NCI-H774 (cell line): Measurements from ENCODE around the gene IGLL5.

ENCODE experiments used
- DNase-seq: peaks from one replicate; lab custom pipeline; 2025; lab: John Stamatoyannopoulos, UW

Gene IGLL5

GRCh38 chr22:22887621-22888503 lies at the start of gene IGLL5:
Gene IGLL5, plus strand, starts transcription at chr22:22887816. Its CDS starts 238 bp downstream, at chr22:22888054.
- DNase-seq, result no peak

GRCh38 chr22:22838148-22838786 lies 49.3 kb upstream of the IGLL5 start:
- no peak for DNase-seq

GRCh38 chr22:22839570-22840314 lies 47.9 kb upstream of the IGLL5 start:
- no peak for DNase-seq

GRCh38 chr22:22840780-22841179 lies 46.8 kb upstream of the IGLL5 start:
- no peak for DNase-seq

- no peak for DNase-seq
These were observed 46.0 kb upstream of the IGLL5 start for GRCh38 chr22:22841598-22841997.

- DNase-seq, result no peak
These were observed 45.5 kb upstream of the IGLL5 start for GRCh38 chr22:22842085-22842484.

DNA sequence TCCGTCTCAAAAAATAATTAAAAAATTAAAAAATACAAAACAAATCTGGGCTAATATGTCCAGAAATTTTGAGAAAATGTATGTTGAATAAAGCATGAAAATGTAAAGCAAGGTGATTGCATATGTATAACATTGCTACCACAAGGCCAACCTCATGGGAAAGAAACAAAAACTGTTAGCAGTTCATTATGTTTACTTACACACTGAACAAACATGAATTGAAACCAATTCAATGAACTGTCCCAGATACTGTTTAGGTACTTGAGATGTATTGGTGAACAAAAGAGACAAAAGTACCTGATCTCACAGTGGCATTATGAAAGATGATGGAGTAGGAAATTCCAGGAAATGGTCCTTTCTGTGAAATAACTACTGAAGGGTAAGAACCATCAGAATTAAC lies 43.8 kb upstream of the IGLL5 start:
- peak; percentile 35 for DNase-seq

- no peak for DNase-seq
These were observed 40.4 kb upstream of the IGLL5 start for GRCh38 chr22:22847241-22847640.

DNA sequence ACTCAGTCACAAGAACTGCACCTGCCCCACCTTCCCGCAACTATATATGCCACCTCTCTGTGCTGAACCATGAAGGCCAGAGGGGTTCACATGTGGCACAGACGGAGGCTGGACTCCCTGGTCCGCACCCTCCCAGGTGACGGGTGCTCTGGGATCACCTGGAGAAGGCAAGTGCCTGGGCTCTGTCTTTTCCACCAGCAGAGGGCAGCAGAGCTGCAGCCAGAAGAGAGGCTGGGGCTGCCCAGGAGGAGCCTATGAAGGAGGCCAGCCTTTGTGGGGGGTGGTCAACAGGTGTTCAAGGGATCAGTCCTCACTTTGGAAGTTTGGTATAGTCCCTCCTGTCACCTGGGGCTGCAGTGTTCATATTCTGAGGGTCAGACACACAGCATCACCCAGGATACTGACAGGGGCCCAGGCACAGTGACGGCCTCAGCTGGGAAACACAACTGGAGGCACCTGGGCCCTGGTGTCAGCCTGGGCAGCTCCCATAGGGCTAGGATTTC lies 39.2 kb upstream of the IGLL5 start:
- DNase-seq, result peak; percentile 28

- no peak for DNase-seq
These were observed 37.7 kb upstream of the IGLL5 start for GRCh38 chr22:22849640-22850610.

- no peak for DNase-seq
These were observed 35.6 kb upstream of the IGLL5 start for GRCh38 chr22:22851969-22852368.

DNA sequence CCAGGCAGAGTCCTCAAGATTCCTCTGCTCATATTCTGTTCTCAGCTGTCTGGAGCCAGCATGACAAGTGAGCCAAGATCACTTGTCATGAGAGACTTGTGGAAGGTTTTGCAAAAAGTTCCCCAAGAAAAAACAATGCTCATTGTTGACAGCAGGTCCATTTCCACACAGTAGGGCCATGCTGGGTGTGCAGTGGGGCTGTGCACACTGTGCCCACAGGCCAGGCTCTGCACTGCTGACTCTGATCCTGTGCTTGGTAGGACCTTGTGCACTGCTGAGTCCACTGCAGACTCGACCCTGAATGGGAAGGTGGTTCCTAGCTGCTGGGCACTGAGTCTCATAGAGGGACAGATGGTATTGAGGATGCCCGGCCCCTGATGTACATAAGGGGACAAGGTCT lies 33.9 kb upstream of the IGLL5 start:
- no peak for DNase-seq

DNA sequence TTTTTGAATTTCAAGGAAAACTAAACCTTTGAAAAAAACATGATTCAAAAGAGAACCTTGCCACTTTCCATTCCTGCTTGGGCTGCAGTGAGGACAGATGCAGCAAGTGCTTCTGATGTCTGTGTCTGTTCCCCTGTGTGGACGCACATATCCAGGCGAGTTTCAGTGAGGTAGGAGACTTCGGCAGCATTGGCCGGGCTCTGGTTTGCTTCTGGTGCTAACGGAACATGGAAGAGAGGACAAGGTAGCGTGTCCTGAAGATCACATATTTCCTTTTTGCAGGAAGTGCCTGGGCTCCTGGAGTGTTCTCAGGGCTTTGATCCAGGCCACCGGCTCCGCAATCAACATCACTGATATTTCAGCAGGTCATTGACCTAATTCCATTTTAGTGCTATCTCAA lies 33.1 kb upstream of the IGLL5 start:
- no peak for DNase-seq

GRCh38 chr22:22855085-22855484 lies 32.5 kb upstream of the IGLL5 start:
- no peak for DNase-seq

GRCh38 chr22:22855617-22856308 lies 31.9 kb upstream of the IGLL5 start:
- DNase-seq, result no peak

GRCh38 chr22:22856364-22856763 lies 31.3 kb upstream of the IGLL5 start:
- no peak for DNase-seq

GRCh38 chr22:22856885-22857606 lies 30.6 kb upstream of the IGLL5 start:
- DNase-seq, result no peak

DNA sequence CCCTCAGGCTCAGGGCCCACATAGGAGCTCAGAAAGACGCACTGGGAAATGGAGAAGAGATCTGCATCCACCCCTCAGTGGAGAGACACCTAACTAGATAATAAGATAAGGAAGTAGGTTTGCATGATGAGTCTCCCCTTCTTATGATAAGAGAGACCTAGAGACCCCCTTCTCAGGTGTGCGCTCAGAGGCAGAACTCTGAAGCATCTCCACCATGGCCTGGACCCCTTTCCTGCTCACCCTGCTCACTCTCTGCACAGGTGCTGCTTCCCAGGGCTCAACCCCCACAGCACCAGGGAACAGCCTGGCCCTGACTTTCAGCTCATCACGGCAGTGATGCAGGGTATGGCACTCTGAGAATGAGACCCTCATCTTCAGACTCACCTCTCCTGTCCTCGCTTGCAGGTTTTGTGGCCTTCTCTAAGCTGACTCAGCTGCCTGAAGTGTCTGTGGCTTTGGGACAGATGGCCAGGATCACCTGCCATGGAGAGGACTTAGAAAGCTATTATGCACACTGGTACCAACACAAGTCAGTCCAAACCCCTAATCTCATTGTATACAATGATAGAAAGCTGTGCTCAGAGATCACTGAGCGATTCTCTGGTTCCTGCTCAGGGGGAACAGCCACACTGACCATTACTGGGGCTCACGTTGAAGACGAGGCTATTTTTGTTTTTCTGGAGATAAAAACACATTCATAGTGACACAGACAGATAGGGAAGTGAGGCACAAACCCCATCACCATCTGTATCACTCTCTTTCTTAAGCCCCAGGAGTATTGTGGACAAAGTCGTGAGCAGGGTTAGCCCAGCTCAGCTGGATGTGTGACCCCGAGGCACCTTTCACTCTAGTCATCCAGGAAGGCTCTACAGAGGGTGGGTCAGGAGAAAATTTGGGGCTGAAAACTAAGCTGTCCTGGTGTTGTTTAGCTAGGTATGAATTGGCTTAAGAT lies 29.7 kb upstream of the IGLL5 start:
- DNase-seq, result no peak

DNA sequence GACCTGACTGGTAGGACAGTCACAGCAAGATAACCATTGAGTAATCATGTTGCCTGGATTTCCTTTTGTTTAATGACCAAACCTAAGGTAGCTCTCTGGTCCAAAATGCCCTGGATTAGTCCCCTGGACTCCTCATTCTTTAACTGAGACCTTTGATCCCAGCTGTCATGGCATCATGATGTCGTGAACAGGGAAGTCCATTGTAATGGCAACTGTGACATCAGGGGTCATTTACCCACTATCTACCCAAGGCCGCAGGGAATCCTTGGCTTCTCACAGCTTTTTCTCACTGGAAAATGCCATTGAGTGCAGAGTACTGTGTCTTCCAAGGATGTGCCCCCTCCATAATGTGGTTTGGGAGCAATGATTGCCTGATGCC lies 29.1 kb upstream of the IGLL5 start:
- DNase-seq, result no peak
